Colonic mucosa (tissue), 4 donors: Measurements from ENCODE around the gene HCFC1R1. TPM values are rescaled to one million over a fixed set of nuclear protein-coding genes. Genes with fewer than 3 reads are reported as not detected.
A peak's percentile ranks its signal among the peaks of the same experiment; 100 is the strongest.

Experiments used
- DNase-seq: peaks from one replicate; pipeline ENCODE4 v3.0.0-alpha.2; 2020
- H3K27ac ChIP-seq: fragments of 200-600 bp; one replicate; pipeline ENCODE4 v1.8.0; 2021
- H3K27me3 ChIP-seq: fragments of 200-600 bp; one replicate; pipeline ENCODE4 v1.8.0; 2021
- H3K36me3 ChIP-seq: fragments of 200-600 bp; one replicate; pipeline ENCODE4 v1.8.0; 2021
- H3K4me1 ChIP-seq: fragments of 200-600 bp; one replicate; pipeline ENCODE4 v1.8.0; 2021; ENCODE audit warnings: mild to moderate bottlenecking
- H3K4me3 ChIP-seq: fragments of 200-600 bp; one replicate; pipeline ENCODE4 v1.8.0; 2021
- H3K9ac ChIP-seq, 2 donors: one replicate each; pipeline ENCODE4 v1.7.0; 2013; ENCODE audit warnings: control low read depth in 2 of 2, low read depth in 2 of 2, low read length in 2 of 2
- H3K9me3 ChIP-seq: fragments of 200-600 bp; one replicate; pipeline ENCODE4 v1.8.0; 2021
- CTCF ChIP-seq: fragments of 200-600 bp; IDR thresholded peaks from one replicate; pipeline ENCODE4 v1.8.0; 2022; ENCODE audit warnings: antibody characterized with exemption, mild to moderate bottlenecking
- intact Hi-C: fragments of 100-400 bp; cut with DNase I; formaldehyde crosslinking; loops from one replicate; pipeline ENCODE4 v1.14.1; 2022
- total RNA-seq, 2 donors: library from RNA; stranded (reverse); fragmentation: NEBNext Ultra II Directional in 1 of 2; extraction: Animal tissue kit (Norgen Biotek cat#: 25700) in 1 of 2; gene quantifications; one replicate each; pipeline ENCODE4 v1.2.1, GENCODE V29; 2021
- donor health status: healthy.
- donor health status: DM: no; HTN: no; CAD: no.
- donor health status: DM: no; HTN: no; CAD: no.

Gene HCFC1R1
- total RNA-seq, 2 donors from 2014 or later = 28.7 to 30.0 TPM

DNA sequence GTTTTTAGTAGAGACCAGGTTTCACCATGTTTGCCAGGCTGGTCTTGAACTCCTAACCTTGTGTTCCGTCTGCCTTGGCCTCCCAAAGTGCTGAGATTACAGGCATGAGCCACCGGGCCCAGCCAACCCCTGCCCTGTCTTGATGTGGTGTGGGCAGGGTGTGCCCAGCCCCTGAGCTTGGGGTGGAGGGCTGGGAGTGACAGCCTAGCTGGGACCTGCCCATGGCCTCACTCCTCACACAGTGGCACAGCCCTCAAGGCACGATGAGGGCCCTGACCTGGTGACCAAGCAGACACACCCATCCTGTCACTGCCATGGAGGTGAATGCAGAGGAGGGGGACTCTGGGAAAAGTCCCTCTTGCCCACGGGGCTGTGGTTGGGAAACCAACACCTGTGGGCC is 44.7 kb upstream of the HCFC1R1 start:
- Histone ChIP-seq H3K9ac (no peak overlapping the region), H3K4me3 (no peak overlapping the region), H3K9me3 (no peaks in the 10 kb centered on the region), H3K4me1 (peaks cover 5% of the 10 kb centered on the region), H3K27ac (peak overlapping the region; percentile 36), H3K27me3 (no peaks in the 10 kb centered on the region), H3K36me3 (no peaks in the 10 kb centered on the region)
- intact Hi-C loops = no loop called here
- no peak for TF ChIP-seq CTCF
- DNase-seq = no peak

DNA sequence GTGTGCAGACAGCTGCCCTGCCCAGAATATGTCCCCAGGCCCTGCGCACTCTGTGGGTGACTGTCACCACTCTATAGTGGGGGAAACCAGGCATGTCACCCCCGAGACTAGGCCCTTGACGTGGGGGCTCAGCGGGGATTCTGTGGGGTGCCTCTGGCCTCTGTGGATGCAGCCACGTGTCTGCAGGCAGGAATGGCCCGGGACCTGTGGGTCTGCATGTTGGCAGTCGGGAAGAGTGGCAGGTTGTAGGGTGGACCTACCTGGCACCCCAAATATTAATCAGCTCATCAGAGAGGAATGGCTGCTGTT is 42.7 kb upstream of the HCFC1R1 start:
- Histone ChIP-seq H3K4me1 (peaks cover 5% of the 10 kb centered on the region), H3K27ac (peak overlapping the region; percentile 78), H3K36me3 (no peaks in the 10 kb centered on the region), H3K9me3 (no peaks in the 10 kb centered on the region), H3K27me3 (no peaks in the 10 kb centered on the region), H3K4me3 (peak overlapping the region; percentile 49), H3K9ac (peak overlapping the region; percentile 48 to 76)
- intact Hi-C loops = no loop called here
- no peak for TF ChIP-seq CTCF
- DNase-seq = no peak

- Histone ChIP-seq H3K36me3 (no peaks in the 10 kb centered on the region), H3K9ac (peak overlapping the region; percentile 48 to 76), H3K4me3 (peak overlapping the region; percentile 49), H3K27me3 (no peaks in the 10 kb centered on the region), H3K27ac (peak overlapping the region; percentile 78), H3K4me1 (peaks cover 5% of the 10 kb centered on the region), H3K9me3 (no peaks in the 10 kb centered on the region)
- intact Hi-C loops = no loop called here
- DNase-seq = peak; percentile 60
- no peak for TF ChIP-seq CTCF
These were observed 42.1 kb upstream of the HCFC1R1 start for GRCh38 chr16:3065742-3066439.

GRCh38 chr16:3065069-3065741 is 41.5 kb upstream of the HCFC1R1 start, which contains the start of gene IL32:
IL32 (plus strand) TSS chr16:3065640; CDS start chr16:3065812, 172 bp downstream.
- Histone ChIP-seq H3K4me3 (peak within 1 kb of the TSS; percentile 49), H3K36me3 (no peaks in the 10 kb centered on the region), H3K27ac (peak within 1 kb of the TSS; percentile 78), H3K9ac (peak within 1 kb of the TSS; percentile 48 to 76), H3K9me3 (no peaks in the 10 kb centered on the region), H3K27me3 (no peaks in the 10 kb centered on the region), H3K4me1 (peaks cover 6% of the 10 kb centered on the region)
- DNase-seq = peak; percentile 92
- intact Hi-C loops = no loop called here
- no peak for TF ChIP-seq CTCF

DNA sequence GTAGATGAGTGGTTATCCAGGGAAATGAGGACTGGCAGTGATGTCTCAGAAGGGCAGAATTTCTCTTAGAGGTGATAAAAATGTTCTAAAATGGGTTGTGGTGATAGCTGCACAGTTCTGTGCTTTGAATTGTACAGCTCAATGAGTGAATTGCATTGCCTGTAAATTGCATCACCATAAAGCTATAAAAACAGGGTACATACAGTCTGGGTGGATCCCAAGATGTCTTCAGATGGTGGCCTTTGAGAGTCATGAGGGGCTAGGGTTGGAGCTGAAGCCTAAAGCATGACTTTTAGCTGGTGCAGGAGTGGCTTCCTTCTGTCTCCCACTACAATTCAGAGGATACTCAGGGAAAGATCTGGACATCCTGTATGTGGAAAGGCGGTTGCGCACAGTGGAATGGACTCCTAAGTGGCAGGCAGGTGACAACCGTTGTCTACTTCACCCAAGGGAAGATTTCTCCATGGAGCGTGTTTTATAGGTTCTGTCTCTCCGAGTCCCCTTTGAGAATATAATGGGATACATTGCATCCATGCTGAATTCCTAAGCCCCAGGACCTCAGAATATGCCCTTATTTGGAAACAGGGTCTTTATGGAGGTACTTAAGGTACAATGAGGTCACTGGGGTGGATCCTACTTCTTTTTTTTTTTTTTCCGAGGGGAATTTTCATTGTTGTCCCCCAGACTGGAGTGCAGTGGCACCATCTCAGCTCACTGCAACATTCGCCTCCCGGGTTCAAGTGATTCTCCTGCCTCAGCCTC is 40.1 kb upstream of the HCFC1R1 start:
- H3K27ac ChIP-seq = peak overlapping the region; percentile 78
- no peak overlapping the region for H3K9ac ChIP-seq
- H3K4me3 ChIP-seq = no peak overlapping the region
- intact Hi-C loops = loop anchor here (5.0 kb wide), 1 partner anchor 103 kb away; no protein-coding TSS in a partner anchor
- no peaks in the 10 kb centered on the region for H3K27me3 ChIP-seq
- H3K9me3 ChIP-seq = no peaks in the 10 kb centered on the region
- H3K36me3 ChIP-seq = no peaks in the 10 kb centered on the region
- no peak for DNase-seq
- no peak for TF ChIP-seq CTCF
- H3K4me1 ChIP-seq = peaks cover 12% of the 10 kb centered on the region
